ENCODE results near the gene SORT1. TPM values are rescaled to one million over a fixed set of nuclear protein-coding genes. Genes with fewer than 3 reads are reported as not detected.

SORT1 gene
- total RNA-seq, 2 experiments from 2014 or later, result 1.5 to 1.9 TPM

- H3K4me1 Mint-ChIP-seq, result peaks cover 4% of the 10 kb centered on the region
- H3K4me3 Mint-ChIP-seq, result no peak overlapping the region
- ChIA-PET POLR2A (no interaction called here), CTCF (interaction anchor here (0.7 to 3.3 kb wide), 5 partner anchors 14 to 270 kb away, joined by 3 to 16 read pairs (median 10); partner anchors contain the start of gene SORT1)
- H3K36me3 Mint-ChIP-seq (ENCODE audit: low read depth), result no peaks in the 10 kb centered on the region
- H3K9me3 Mint-ChIP-seq, result no peaks in the 10 kb centered on the region
- H3K27ac Mint-ChIP-seq, result no peak overlapping the region
- H3K27me3 Mint-ChIP-seq, result no peaks in the 10 kb centered on the region
- no peak for DNase-seq
Observed at GRCh38 chr1:109262231-109263055, 135.3 kb downstream of the SORT1 start.

- POLR2A ChIA-PET, result no interaction called here
- peaks cover 6% of the 10 kb centered on the region for H3K4me1 Mint-ChIP-seq
Observed at GRCh38 chr1:109261578-109261977, 136.1 kb downstream of the SORT1 start.

GRCh38 chr1:109261006-109261405 lies 136.7 kb downstream of the SORT1 start:
- Mint-ChIP-seq H3K4me1 (peaks cover 6% of the 10 kb centered on the region), H3K4me3 (no peak overlapping the region), H3K9me3 (no peaks in the 10 kb centered on the region), H3K36me3 (ENCODE audit: low read depth) (no peaks in the 10 kb centered on the region), H3K27me3 (no peaks in the 10 kb centered on the region), H3K27ac (no peak overlapping the region)
- ChIA-PET POLR2A (no interaction called here), CTCF (interaction anchor here (2.3 kb wide), 1 partner anchor 271 kb away, joined by 7 read pairs; no protein-coding TSS in a partner anchor)
- DNase-seq, result no peak

More at GRCh38 chr1:109261578-109261977, 136.1 kb downstream of the SORT1 start:
- DNase-seq, result no peak
- CTCF ChIA-PET, result no interaction called here
- Mint-ChIP-seq H3K36me3 (ENCODE audit: low read depth) (no peaks in the 10 kb centered on the region), H3K27ac (no peak overlapping the region), H3K27me3 (no peaks in the 10 kb centered on the region), H3K9me3 (no peaks in the 10 kb centered on the region), H3K4me3 (no peak overlapping the region)

- POLR2A ChIA-PET, result no interaction called here
- CTCF ChIA-PET, result interaction anchor here (2.3 kb wide), 1 partner anchor 272 kb away, joined by 7 read pairs; no protein-coding TSS in a partner anchor
- H3K27ac Mint-ChIP-seq, result no peak overlapping the region
- no peak overlapping the region for H3K4me3 Mint-ChIP-seq
- H3K27me3 Mint-ChIP-seq, result no peaks in the 10 kb centered on the region
- H3K4me1 Mint-ChIP-seq, result peaks cover 6% of the 10 kb centered on the region
- no peaks in the 10 kb centered on the region for H3K9me3 Mint-ChIP-seq
- no peaks in the 10 kb centered on the region for H3K36me3 Mint-ChIP-seq (ENCODE audit: low read depth)
- no peak for DNase-seq
Observed at GRCh38 chr1:109259674-109260557, 137.8 kb downstream of the SORT1 start.

Other genes with a start within 250 kb of the SORT1 start
- gene SARS1, start 184.0 kb downstream of the SORT1 start, total RNA-seq, result 100 to 1,000 TPM; 138 to 140 TPM
- gene CELSR2, start 148.4 kb downstream of the SORT1 start, total RNA-seq, result 1 to 10 TPM; 5.2 to 5.3 TPM
- 10 to 100 TPM; 32.7 to 34.5 TPM for gene PSRC1, start 114.8 kb downstream of the SORT1 start, total RNA-seq
- gene MYBPHL, start 90.9 kb downstream of the SORT1 start, total RNA-seq, result not detected
- gene PSMA5, start 28.5 kb upstream of the SORT1 start, total RNA-seq, result 100 to 1,000 TPM; 157 to 174 TPM
- gene SYPL2, start 68.6 kb upstream of the SORT1 start, total RNA-seq, result not detected
- gene ATXN7L2, start 86.0 kb upstream of the SORT1 start, total RNA-seq, result 10 to 100 TPM; 12.4 to 14.0 TPM
- 10 to 100 TPM; 25.3 to 29.7 TPM for gene CYB561D1, start 96.2 kb upstream of the SORT1 start, total RNA-seq
- gene AMIGO1, start 111.8 kb upstream of the SORT1 start, total RNA-seq, result 1 to 10 TPM; 5.8 to 7.6 TPM
- gene GPR61, start 142.0 kb upstream of the SORT1 start, total RNA-seq, result under 1 TPM; 0.45 to 0.52 TPM
- gene GNAI3, start 150.7 kb upstream of the SORT1 start, total RNA-seq, result 1 to 10 TPM; 8.8 to 9.7 TPM
- gene GNAT2, start 221.7 kb upstream of the SORT1 start, total RNA-seq, result not detected
- 100 to 1,000 TPM; 116 to 120 TPM for gene AMPD2, start 221.9 kb upstream of the SORT1 start, total RNA-seq

Measured in activated CD4-positive, alpha-beta T cell treated with anti-CD3 and anti-CD28 coated beads, Interleukin-2, amount 10 ng/mL, durations not matched to agents 7 days and 5 days (primary cell).